ENCODE measurements around the gene FRYL. TPM values are rescaled to one million over a fixed set of nuclear protein-coding genes. Genes with fewer than 3 reads are reported as not detected.
A peak's percentile ranks its signal among the peaks of the same experiment; 100 is the strongest.
"Not testable (repeated sequence)": the region's sequence is repeated elsewhere in the genome, so short reads cannot be mapped to it uniquely, and the experiment has no call there.

Gene FRYL
- total RNA-seq, 2 experiments from 2014 or later = 44.8 to 54.2 TPM

DNA sequence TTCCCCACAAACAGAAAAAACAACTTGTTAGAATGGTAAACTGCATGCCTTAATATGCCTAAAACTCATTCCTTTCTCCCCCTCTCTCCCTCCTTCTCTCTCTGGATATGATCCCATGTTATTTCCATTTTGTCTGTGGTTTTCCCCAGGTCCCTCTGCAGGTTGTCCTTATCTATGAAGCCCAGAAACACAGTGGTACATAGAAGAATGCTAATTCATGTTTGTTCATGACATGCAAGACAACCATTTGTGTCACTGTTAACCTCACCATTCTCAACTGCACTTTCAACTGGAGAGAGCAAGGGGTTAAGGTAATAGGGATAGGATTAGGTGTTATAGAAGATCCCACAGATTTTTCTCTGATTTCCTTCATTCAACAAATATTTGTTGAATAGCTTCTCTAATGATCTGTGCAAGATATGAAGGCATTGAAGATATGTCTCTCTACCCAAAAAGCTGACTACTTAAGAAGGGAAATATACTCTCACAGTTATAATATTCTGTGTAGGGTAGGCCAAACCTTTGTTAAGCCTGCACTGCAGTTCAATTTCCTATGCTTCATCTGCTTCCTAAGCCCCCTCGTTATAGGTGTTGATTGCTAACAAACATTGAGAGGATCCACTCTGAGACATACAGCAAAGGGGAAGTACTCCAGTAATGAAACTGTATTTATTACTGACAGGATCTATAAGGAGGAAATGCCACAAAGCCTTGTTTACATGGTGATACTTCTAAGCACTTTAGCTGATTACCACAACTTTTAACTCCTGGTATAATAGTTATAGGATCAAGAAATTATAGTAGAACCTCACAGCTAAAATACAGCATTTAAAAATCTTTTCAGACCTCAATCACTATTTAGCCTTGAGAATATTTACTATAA lies 96.1 kb downstream of the FRYL start:
- H3K36me3 Mint-ChIP-seq (ENCODE audit: low read depth) = peaks cover 16% of the 10 kb centered on the region
- H3K9me3 Mint-ChIP-seq = peaks cover 3% of the 10 kb centered on the region
- CTCF ChIA-PET = interaction anchor here (0.9 kb wide), 1 partner anchor 12 kb away, joined by 3 read pairs; no protein-coding TSS in a partner anchor
- H3K4me1 Mint-ChIP-seq (ENCODE audit: low read depth) = peaks cover 45% of the 10 kb centered on the region
- intact Hi-C loops (cut with micrococcal nuclease) = loop anchor here (2.0 to 5.0 kb wide), 6 partner anchors 19 to 647 kb away; partner anchors contain the start of gene SLAIN2
- no peaks in the 10 kb centered on the region for H3K27me3 Mint-ChIP-seq (ENCODE audit: low read depth)
- DNase-seq = no peak
- no peak overlapping the region for H3K4me3 Mint-ChIP-seq
- H3K27ac Mint-ChIP-seq = no peak overlapping the region

DNA sequence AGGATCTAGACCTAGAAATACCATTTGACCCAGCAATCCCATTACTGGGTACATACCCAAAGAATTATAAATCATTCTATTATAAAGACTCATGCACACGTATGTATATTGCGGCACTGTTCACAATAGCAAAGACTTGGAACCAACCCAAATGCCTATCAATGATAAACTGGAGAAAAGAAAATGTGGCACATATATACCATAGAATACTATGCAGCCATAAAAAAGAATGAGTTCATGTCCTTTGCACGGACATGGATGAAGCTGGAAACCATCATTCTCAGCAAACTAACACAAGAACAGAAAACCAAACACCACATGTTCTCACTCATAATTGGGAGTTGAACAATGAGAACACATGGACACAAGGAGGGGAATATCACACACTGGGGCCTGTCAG lies 97.2 kb downstream of the FRYL start:
- not testable (repeated sequence) for H3K9me3 Mint-ChIP-seq; H3K27me3 Mint-ChIP-seq (ENCODE audit: low read depth); H3K4me3 Mint-ChIP-seq; DNase-seq; H3K27ac Mint-ChIP-seq
- Mint-ChIP-seq H3K4me1 (ENCODE audit: low read depth) (peaks cover 40% of the 10 kb centered on the region), H3K36me3 (ENCODE audit: low read depth) (peaks cover 16% of the 10 kb centered on the region)
- CTCF ChIA-PET = interaction anchor here (1.2 kb wide), 1 partner anchor 104 kb away, joined by 4 read pairs; no protein-coding TSS in a partner anchor
- intact Hi-C loops (cut with micrococcal nuclease) = loop anchor here (1.0 to 5.0 kb wide), 12 partner anchors 17 to 646 kb away; partner anchors contain the start of genes FRYL, OCIAD1 and SLAIN2

DNA sequence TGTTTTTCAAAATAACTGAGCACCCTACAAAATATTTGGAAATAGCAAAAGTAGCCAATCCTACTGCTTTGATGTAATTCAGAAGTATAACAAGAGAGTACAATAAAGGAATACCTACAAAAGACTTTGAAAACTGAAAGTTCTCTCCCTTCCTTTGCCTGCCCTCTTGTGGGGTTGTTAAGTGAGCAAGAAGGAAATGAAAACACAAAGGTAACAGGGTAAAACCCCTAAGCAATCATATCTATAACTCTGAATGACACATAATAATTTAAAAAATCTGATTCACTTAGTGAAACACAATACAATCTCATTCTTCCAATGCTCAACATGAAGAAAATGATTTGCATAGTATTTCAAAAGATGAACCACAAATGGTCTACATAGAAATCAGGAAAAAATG lies 98.2 kb downstream of the FRYL start:
- H3K36me3 Mint-ChIP-seq (ENCODE audit: low read depth) = peaks cover 16% of the 10 kb centered on the region
- intact Hi-C loops (cut with micrococcal nuclease) = loop anchor here (1.0 to 5.0 kb wide), 13 partner anchors 17 to 645 kb away; partner anchors contain the start of genes FRYL, OCIAD1 and SLAIN2
- peak; percentile 51 for DNase-seq
- peaks cover 38% of the 10 kb centered on the region for H3K4me1 Mint-ChIP-seq (ENCODE audit: low read depth)
- H3K27ac Mint-ChIP-seq = peak overlapping the region; percentile 63
- no peak overlapping the region for H3K4me3 Mint-ChIP-seq
- CTCF ChIA-PET = interaction anchor here (0.7 to 3.3 kb wide), 3 partner anchors 103 to 281 kb away, joined by 3 to 30 read pairs (median 3); no protein-coding TSS in a partner anchor
- H3K27me3 Mint-ChIP-seq (ENCODE audit: low read depth) = no peaks in the 10 kb centered on the region
- peaks cover 3% of the 10 kb centered on the region for H3K9me3 Mint-ChIP-seq

DNA sequence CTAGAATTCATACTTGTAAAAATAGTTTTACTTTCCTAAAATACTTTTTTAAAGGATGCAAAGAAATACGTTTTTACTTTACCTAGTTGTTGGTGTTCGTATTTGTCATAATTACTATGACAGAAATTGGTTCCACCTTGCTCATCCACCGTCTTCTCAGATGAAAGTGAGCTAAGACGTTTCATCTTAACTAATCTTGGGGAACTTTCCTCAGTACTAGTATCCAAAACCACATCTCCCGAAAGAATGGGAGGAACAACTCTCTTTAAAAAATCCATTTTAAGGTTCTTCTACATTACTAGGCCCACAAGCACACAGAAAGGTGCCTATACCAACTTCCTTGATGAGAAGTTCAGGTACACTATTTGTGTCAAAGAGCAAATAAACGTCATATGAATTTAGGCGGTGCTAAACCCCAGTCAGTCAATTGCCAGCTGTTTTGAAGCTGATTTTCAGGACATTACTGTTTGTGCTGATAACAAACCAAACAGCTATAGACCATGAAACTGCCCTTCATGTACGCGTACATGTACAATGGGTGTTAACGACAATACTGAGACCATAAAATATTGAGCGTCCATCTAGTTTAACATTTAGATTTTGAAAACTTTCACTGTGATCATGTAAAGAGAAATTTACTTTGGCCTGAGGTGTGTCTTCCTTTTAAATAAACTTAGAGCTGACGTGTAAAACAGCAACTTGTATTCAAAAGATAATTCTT lies 99.1 kb downstream of the FRYL start:
- no peak overlapping the region for H3K4me3 Mint-ChIP-seq
- peaks cover 32% of the 10 kb centered on the region for H3K4me1 Mint-ChIP-seq (ENCODE audit: low read depth)
- intact Hi-C loops (cut with micrococcal nuclease) = loop anchor here (1.0 to 5.0 kb wide), 6 partner anchors 103 to 644 kb away; partner anchors contain the start of gene SLAIN2
- no peaks in the 10 kb centered on the region for H3K27me3 Mint-ChIP-seq (ENCODE audit: low read depth)
- H3K9me3 Mint-ChIP-seq = peaks cover 5% of the 10 kb centered on the region
- H3K36me3 Mint-ChIP-seq (ENCODE audit: low read depth) = peaks cover 16% of the 10 kb centered on the region
- H3K27ac Mint-ChIP-seq = no peak overlapping the region
- CTCF ChIA-PET = interaction anchor here (0.7 to 3.3 kb wide), 4 partner anchors 103 to 563 kb away, joined by 3 to 30 read pairs (median 4); no protein-coding TSS in a partner anchor
- no peak for DNase-seq

DNA sequence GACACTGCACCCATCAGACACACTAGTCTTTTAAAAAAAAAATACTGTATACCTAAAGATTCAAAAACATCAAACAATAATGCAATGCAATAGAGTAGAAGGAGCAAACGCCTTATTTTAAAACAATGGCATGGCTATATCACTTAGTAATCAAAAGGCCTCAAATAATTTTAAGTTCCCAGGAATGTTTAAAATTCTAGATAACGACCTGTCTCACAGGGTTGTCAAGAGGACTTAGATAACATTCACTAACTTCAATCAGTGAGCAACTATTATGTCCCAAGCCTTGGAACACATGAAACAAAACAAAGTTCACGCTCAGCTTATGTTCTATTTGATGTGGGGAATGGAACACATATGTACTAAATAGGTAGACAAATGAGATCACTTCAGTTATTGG lies 106.5 kb downstream of the FRYL start:
- Mint-ChIP-seq H3K4me1 (ENCODE audit: low read depth) (peaks cover 17% of the 10 kb centered on the region), H3K27me3 (ENCODE audit: low read depth) (no peaks in the 10 kb centered on the region), H3K4me3 (no peak overlapping the region), H3K9me3 (peaks cover 8% of the 10 kb centered on the region), H3K36me3 (ENCODE audit: low read depth) (peaks cover 20% of the 10 kb centered on the region), H3K27ac (no peak overlapping the region)
- no peak for DNase-seq
- intact Hi-C loops (cut with micrococcal nuclease) = no loop called here
- CTCF ChIA-PET = no interaction called here

DNA sequence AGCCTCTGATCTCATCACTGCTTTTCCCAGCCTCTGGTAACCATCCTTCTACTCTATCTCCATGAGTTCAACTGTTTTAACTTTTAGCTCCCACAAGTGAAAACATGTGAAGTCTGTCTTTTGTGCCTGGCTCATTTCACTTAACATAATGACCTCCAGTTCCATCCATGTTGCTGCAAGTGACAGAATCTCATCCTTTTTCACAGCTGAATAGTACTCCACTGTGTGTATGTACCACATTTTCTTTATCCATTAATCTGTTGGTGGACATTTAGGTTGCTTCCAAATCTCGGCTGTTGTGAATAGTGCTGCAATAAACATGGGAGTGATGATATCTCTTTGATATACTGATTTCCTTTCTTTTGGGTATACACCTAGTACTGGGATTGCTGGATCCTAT lies 109.5 kb downstream of the FRYL start:
- Mint-ChIP-seq H3K4me3 (no peak overlapping the region), H3K36me3 (ENCODE audit: low read depth) (peaks cover 14% of the 10 kb centered on the region), H3K27ac (no peak overlapping the region), H3K27me3 (ENCODE audit: low read depth) (no peaks in the 10 kb centered on the region), H3K4me1 (ENCODE audit: low read depth) (peaks cover 30% of the 10 kb centered on the region), H3K9me3 (peaks cover 6% of the 10 kb centered on the region)
- DNase-seq = no peak
- CTCF ChIA-PET = no interaction called here
- intact Hi-C loops (cut with micrococcal nuclease) = no loop called here

DNA sequence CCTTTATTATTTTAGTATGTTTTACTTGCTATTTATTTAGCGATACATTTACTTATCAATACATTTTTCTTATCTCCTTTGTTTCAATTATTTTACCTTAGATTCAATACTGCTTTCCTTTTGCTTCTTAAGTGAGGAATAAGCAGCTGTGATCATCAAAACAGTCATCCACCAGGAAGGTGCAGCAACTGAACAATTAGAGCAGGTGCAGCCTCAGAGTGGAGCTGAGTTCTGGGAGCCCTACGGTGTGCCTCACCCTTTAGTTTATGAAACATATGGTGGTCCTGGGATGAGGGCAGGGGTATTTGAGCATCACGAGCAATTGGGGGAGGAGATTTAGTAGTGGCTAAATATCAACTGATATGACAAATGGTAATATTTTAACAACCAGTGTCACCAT lies 111.0 kb downstream of the FRYL start:
- intact Hi-C loops (cut with micrococcal nuclease) = no loop called here
- DNase-seq = no peak
- H3K27ac Mint-ChIP-seq = no peak overlapping the region
- peaks cover 11% of the 10 kb centered on the region for H3K36me3 Mint-ChIP-seq (ENCODE audit: low read depth)
- peaks cover 30% of the 10 kb centered on the region for H3K4me1 Mint-ChIP-seq (ENCODE audit: low read depth)
- no peak overlapping the region for H3K4me3 Mint-ChIP-seq
- no peaks in the 10 kb centered on the region for H3K27me3 Mint-ChIP-seq (ENCODE audit: low read depth)
- peaks cover 8% of the 10 kb centered on the region for H3K9me3 Mint-ChIP-seq
- CTCF ChIA-PET = interaction anchor here (0.6 kb wide), 1 partner anchor 171 kb away, joined by 3 read pairs; no protein-coding TSS in a partner anchor

DNA sequence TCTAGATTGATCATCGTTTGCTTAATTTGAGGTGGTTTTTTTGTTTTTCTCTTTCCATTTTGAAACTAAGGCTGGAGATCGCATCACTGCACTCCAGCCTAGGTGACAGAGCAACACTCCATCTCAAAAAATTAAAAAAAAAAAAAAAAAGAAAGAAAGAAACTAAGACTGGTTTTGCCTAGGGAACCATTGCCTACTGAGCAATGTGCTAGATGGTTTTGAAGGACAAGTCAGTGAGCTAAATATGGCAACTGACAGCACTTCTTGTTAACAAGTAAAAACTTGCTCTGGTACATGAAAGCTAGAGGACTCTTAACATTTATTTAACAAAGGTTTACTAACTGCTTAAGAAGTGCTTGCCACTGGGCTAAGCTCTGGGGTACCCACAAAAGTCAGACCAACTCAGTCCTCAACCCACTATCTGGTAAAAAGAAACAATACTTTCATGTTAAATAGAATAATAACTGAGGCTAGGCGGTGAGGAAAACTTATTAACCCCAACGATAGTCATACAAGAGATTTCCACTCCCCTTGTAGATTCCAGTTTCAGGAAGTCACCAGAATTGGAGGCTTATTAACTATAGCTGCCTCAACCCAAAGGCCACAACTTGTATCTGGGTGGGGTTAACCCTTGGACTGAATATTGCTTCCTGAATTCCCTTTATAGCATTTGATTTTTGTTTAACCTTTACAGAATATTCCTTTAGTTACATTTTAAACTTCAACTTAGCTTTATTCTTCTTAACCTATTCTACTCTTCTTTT lies 111.6 kb downstream of the FRYL start:
- peaks cover 14% of the 10 kb centered on the region for H3K36me3 Mint-ChIP-seq (ENCODE audit: low read depth)
- CTCF ChIA-PET = interaction anchor here (0.6 kb wide), 1 partner anchor 171 kb away, joined by 3 read pairs; no protein-coding TSS in a partner anchor
- H3K27me3 Mint-ChIP-seq (ENCODE audit: low read depth) = no peaks in the 10 kb centered on the region
- no peak for DNase-seq
- no peak overlapping the region for H3K27ac Mint-ChIP-seq
- H3K4me3 Mint-ChIP-seq = no peak overlapping the region
- H3K4me1 Mint-ChIP-seq (ENCODE audit: low read depth) = peaks cover 27% of the 10 kb centered on the region
- H3K9me3 Mint-ChIP-seq = peaks cover 11% of the 10 kb centered on the region
- intact Hi-C loops (cut with micrococcal nuclease) = no loop called here

DNA sequence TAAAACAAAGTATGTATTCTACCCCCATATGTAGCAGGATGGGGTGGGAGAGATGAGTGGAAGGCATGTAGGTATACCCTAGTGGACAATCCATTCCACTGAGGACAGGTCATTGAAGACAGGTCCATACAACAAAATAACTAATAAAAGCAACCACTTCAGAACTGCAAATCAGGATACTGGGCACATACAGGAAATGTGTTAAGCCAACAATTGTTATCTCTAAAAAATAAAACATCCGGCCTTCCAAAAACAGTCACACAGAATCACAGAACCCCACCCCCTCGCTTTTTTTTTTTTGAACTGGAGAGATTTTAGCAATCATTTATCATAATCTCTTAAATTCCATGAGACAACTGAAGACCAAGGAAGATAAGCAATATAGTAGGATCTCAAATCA lies 112.9 kb downstream of the FRYL start:
- CTCF ChIA-PET = no interaction called here
- Mint-ChIP-seq H3K4me3 (no peak overlapping the region), H3K27me3 (ENCODE audit: low read depth) (no peaks in the 10 kb centered on the region), H3K4me1 (ENCODE audit: low read depth) (peaks cover 20% of the 10 kb centered on the region), H3K36me3 (ENCODE audit: low read depth) (peaks cover 16% of the 10 kb centered on the region), H3K27ac (no peak overlapping the region), H3K9me3 (peaks cover 13% of the 10 kb centered on the region)
- intact Hi-C loops (cut with micrococcal nuclease) = no loop called here
- no peak for DNase-seq

DNA sequence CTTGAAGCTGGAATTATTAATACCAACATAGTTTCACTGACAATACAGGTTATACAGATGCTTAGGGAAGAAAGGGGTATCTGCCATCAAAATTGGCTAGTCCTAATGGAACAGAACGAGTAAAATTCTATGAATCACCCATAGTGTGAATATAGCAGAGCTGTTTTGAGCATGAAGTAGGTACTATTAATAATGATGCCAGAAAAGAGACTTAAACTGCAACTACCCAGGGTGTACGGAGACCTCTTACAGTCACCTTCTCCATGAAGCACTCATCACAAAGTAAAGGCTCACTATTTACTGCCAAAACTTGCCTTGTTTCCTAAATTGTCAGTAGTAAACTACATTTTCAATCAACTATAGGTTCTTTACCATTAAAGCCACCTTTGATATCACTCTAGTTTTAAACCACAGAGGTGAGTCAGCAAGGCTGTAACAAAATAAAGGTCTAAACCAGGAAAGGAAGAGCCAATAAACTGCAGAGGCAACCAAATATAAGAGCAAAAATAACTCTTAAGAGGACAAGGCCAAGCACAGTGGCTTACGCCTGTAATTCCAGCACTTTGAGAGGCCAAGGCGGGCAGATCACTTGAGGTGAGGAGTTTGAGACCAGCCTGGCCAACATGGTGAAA lies 114.4 kb downstream of the FRYL start:
- H3K9me3 Mint-ChIP-seq = peaks cover 10% of the 10 kb centered on the region
- DNase-seq = no peak
- peaks cover 10% of the 10 kb centered on the region for H3K36me3 Mint-ChIP-seq (ENCODE audit: low read depth)
- no peak overlapping the region for H3K4me3 Mint-ChIP-seq
- intact Hi-C loops (cut with micrococcal nuclease) = loop anchor here (1.0 to 2.0 kb wide), 3 partner anchors 12 to 31 kb away; no protein-coding TSS in a partner anchor
- no peak overlapping the region for H3K27ac Mint-ChIP-seq
- CTCF ChIA-PET = interaction anchor here (0.6 to 1.5 kb wide), 5 partner anchors 13 to 219 kb away, joined by 3 to 5 read pairs (median 3); no protein-coding TSS in a partner anchor
- peaks cover 27% of the 10 kb centered on the region for H3K4me1 Mint-ChIP-seq (ENCODE audit: low read depth)
- no peaks in the 10 kb centered on the region for H3K27me3 Mint-ChIP-seq (ENCODE audit: low read depth)

DNA sequence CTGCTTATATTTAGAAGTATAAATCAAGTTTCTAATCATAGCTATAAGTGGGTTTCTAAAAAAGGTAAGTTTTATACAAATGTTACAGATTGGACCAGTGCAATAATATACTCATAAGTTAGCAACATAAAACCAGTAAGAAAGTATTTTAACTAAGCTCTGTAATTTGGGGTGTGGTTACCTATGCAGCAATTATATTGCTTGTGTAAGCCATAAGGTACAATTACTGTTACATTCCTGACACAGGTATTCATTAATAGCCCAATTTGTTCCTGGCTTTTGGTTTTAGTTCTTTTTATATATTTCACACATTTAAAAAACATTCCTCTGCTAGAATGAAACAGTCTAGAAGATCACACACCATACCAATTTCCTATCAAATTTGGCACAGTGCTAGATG lies 115.1 kb downstream of the FRYL start:
- CTCF ChIA-PET = interaction anchor here (0.6 to 1.5 kb wide), 4 partner anchors 12 to 104 kb away, joined by 3 to 5 read pairs (median 3); no protein-coding TSS in a partner anchor
- Mint-ChIP-seq H3K27ac (no peak overlapping the region), H3K4me3 (no peak overlapping the region), H3K4me1 (ENCODE audit: low read depth) (peaks cover 29% of the 10 kb centered on the region), H3K27me3 (ENCODE audit: low read depth) (no peaks in the 10 kb centered on the region), H3K36me3 (ENCODE audit: low read depth) (peaks cover 9% of the 10 kb centered on the region), H3K9me3 (peaks cover 7% of the 10 kb centered on the region)
- DNase-seq = no peak
- intact Hi-C loops (cut with micrococcal nuclease) = loop anchor here (1.0 to 2.0 kb wide), 3 partner anchors 12 to 30 kb away; no protein-coding TSS in a partner anchor
